AG09319 (cell line): ENCODE data around the gene SH3TC1.

Experiments
- DNase-seq: peaks from one replicate; pipeline ENCODE4 v3.0.0-alpha.2; 2010; ENCODE audit warnings: low read depth; ENCODE audit errors: extremely low read depth
- CTCF ChIP-seq: IDR thresholded peaks from 2 replicates; pipeline ENCODE4 v1.5.1; 2011; ENCODE audit warnings: low read depth, mild to moderate bottlenecking, inconsistent platforms, low read length, moderate library complexity

The SH3TC1 gene

DNA sequence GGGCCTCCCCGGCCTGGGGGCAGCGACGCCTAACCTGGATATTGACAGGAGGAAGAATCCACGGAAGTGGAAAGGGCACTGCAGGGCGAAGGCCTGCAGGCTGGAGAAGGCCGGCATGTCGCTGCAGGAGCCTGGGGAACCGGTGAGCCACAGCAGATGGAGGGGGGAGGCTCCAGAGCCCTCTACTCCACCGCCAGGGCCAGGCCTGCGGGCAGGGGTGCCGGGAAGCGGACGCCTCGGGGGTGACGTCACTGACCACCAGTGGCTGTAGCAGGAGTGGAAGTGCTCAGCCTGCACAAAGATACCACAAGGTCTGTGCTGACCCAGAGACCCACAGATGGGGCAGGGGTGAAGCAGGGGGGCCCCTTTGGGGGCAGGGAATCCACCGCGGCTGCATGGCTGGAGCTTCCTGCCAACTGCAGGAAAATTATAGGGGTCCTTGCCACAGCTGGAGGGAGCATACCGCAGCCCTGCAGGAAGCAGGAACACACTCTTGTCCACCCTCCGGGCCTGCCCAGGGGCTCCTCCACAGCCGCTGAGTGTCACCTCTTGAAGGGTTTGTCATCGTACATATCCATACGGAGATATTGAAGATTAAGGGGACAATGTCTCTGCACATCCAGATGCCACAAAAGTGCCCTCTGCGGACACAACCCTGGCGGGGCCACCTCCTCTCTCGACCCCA is 62.9 kb downstream of the SH3TC1 start:
- TF ChIP-seq CTCF, result no peak
- no peak for DNase-seq

DNA sequence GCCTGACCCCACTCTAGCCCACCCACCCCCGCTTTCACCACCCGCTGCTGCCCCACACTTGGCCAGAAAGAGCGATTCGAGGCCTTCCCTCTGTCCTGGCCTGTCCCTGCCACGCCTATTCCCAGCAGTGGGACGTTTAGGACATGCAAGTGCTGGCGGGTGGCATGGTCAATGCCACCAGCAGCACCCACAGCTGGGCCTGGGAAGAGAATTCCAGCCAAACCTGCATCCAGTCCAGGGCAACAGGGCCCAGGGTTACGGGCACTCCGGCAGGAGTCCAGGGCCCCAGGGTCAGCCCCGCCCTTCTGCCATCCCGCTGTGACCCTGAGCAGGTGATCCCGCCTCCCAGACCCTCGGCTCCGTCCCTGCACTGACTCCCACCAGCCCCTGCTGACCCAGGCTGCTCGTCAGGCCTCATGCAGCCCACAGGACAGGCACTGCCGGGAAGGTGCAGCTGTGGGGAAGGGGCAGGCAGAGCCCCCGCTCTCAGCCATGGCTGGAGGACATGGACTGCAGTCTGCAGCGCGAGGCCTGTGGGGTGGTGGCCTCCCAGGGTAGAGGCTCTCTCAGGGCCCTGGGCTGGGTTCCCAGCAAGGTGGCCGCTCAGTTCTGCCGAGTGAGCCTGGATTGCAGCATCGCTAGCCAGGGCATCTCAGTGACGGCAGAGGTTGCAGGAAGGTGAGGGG is 63.7 kb downstream of the SH3TC1 start:
- DNase-seq, result no peak
- no peak for TF ChIP-seq CTCF

- no peak for TF ChIP-seq CTCF
- no peak for DNase-seq
These were observed 64.3 kb downstream of the SH3TC1 start for GRCh38 chr4:8263397-8263796.

DNA sequence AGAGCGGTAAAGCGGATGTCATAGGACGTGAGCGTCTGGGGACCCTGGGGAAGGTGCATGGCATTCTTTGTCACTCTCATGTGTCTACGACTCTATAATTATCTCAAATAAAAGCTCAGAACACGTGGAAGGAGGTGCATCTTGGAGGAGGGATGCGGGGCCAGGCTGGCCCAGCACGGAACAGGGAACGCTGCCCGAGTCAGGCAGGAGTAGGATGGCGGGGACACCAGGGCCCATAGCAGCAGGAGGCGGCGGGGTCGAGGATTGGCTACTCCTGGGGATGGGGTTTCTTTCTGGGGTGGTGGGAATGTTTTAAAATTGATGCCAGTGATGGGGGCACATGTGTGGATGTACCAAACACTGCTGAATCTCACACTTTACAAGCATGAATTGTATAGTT is 65.0 kb downstream of the SH3TC1 start:
- DNase-seq, result no peak
- TF ChIP-seq CTCF, result no peak

DNA sequence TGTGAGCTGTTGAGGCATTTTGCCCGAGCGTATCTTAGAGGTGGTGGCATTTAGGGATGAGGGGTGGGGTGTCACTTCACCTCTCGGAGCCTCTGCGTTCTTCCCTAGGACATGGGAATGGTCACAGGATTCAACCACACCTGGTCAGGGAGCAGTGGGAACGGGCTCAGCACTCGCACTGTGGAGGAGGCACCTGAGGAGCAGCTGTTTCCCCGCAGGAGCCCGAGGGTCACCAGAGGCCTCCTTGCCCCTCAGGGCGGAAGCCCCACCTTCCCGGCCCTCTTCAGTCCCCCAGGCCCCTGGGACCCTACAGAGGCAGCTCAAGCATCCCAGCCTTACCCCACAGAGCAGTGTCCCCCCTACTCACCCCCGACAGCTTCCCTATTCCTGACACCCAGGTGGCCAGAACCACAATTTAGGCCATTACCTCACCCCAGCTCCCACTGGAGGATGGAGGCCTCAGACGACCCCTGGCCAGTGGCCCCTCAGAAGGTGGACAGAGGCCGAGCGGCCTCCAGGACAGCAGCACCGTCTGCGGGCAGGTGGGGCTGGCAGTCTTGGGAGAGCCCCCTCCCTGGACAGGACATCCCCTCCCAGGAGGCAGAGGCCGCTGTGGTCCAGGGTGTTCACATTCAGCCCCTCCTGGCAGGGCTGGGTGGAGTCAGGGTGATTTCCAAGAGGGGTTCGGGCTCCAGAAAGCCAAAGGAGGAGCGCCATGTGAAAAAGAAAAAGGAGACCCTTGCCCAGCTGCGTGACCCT is 66.3 kb downstream of the SH3TC1 start:
- no peak for TF ChIP-seq CTCF
- no peak for DNase-seq

DNA sequence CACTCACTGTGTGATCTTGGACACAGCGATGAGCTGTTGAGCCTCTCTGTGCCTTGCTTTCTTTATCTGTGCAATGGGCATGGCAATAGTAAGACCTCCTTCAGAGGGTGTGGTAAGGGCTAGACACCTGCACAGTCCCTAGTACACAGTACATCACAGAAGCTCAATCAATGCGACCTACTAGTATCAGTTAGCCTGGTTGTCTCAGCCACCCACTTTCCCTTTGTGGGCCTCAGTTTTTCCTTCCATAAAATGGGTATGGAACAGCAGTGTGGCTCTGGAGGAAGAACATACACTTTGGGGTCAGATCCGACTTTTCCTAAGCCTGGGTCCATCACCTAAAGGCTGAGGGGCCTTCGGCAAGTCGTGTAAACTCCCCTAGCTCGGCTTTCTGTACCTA is 67.0 kb downstream of the SH3TC1 start:
- DNase-seq, result no peak
- TF ChIP-seq CTCF, result no peak

DNA sequence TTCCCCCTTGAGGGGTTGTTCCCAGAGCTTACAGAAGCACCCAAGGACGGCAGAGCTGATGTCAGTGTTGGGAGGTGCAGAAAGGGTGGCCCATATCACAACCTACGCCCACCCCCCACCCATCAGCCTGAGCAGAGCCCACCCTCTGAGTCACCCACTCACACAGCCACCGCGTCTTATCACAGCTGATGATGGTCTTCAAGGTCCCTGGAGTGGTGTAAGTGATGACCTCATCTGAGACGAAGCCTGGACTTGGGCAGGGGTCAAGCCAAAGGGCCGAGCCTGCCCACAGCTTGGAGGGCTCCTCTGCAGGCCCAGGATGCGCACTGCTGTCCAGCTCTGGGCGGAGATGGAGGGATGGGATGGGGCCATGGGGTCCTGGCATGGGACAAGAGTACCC is 67.4 kb downstream of the SH3TC1 start:
- no peak for TF ChIP-seq CTCF

More for the DNA sequence above, 67.4 kb downstream of the SH3TC1 start:
- no peak for DNase-seq
